HepG2 (cell line): Measurements from ENCODE around the gene PACS1. TPM values are rescaled to one million over a fixed set of nuclear protein-coding genes. Genes with fewer than 3 reads are reported as not detected.

Experiments
- CBX1 ChIP-seq: IDR thresholded peaks from one replicate; pipeline ENCODE4 v1.6.1; 2016; ENCODE audit warnings: antibody characterized with exemption, low read depth
- KMT2B ChIP-seq: IDR thresholded peaks from 2 replicates; pipeline ENCODE4 v1.6.1; 2016; ENCODE audit warnings: missing genetic modification reagents, missing compliant biosample characterization
- ZNF558 ChIP-seq: sonication (generic); formaldehyde crosslinking; IDR thresholded peaks from 2 replicates; pipeline ENCODE4 v1.9.0; 2022; ENCODE audit warnings: mild to moderate bottlenecking, missing genetic modification reagents, borderline replicate concordance
- polyA plus RNA-seq, 8 experiments: library from polyadenylated mRNA; depleted of rRNA in 3 of 8; stranded (reverse) in 7 of 8; unstranded in 1 of 8; fragments of >200 nt; fragmentation: Illumina TruSeq in 4 of 8; extraction: Trizol in 4 of 8; gene quantifications; 2 replicates each; pipeline versions ENCODE4 v1.2.1 to v1.2.3, GENCODE V29; 2011 to 2016; ENCODE audit warnings: low read depth in 4 of 8, missing spikeins in 1 of 8, mixed read lengths in 1 of 8; ENCODE audit not compliant: insufficient read depth in 1 of 8
- total RNA-seq, 5 experiments: library from RNA; depleted of rRNA; stranded (reverse); fragments of >200 nt; fragmentation: Illumina TruSeq; extraction: Trizol; gene quantifications; 2 replicates each; pipeline ENCODE4 v1.2.3, GENCODE V29; 2016; ENCODE audit warnings: low read depth in 1 of 5
- TF ChIP-seq, protein P1 (sequence below): sonication (generic); formaldehyde crosslinking; IDR thresholded peaks from 2 replicates; pipeline ENCODE4 v1.8.0; 2022; ENCODE audit warnings: mild to moderate bottlenecking, missing genetic modification reagents; ENCODE audit not compliant: insufficient replicate concordance
- TF ChIP-seq, protein P2 (sequence below): sonication (generic); formaldehyde crosslinking; conservative IDR thresholded peaks from 2 replicates; pipeline ENCODE4 v1.8.0; 2022; ENCODE audit warnings: low read depth, missing genetic modification reagents
- TF ChIP-seq, protein P3 (sequence below): sonication (generic); formaldehyde crosslinking; IDR thresholded peaks from 2 replicates; pipeline ENCODE4 v1.4.0; 2020; ENCODE audit warnings: mild to moderate bottlenecking, missing genetic modification reagents
- TF ChIP-seq, protein P4 (sequence below): sonication (generic); formaldehyde crosslinking; IDR thresholded peaks from 2 replicates; pipeline ENCODE4 v1.8.1; 2023; ENCODE audit warnings: missing genetic modification reagents, inconsistent platforms, borderline replicate concordance
- TF ChIP-seq, protein P5 (sequence below): sonication (generic); formaldehyde crosslinking; conservative IDR thresholded peaks from 2 replicates; pipeline ENCODE4 v1.8.0; 2022; ENCODE audit warnings: missing genetic modification reagents
- TF ChIP-seq, protein P6 (sequence below): sonication (generic); formaldehyde crosslinking; IDR thresholded peaks from 2 replicates; pipeline ENCODE4 v1.5.0; 2020; ENCODE audit warnings: mild to moderate bottlenecking, missing genetic modification reagents
- TF ChIP-seq, protein P7 (sequence below): sonication (generic); formaldehyde crosslinking; IDR thresholded peaks from 2 replicates; pipeline ENCODE4 v1.4.0; 2020; ENCODE audit warnings: mild to moderate bottlenecking, missing genetic modification reagents
- TF ChIP-seq, protein P8 (sequence below): fragments of 450-650 bp; IDR thresholded peaks from 2 replicates; pipeline ENCODE4 v1.6.1; 2016

PACS1 gene
- total and polyA plus RNA-seq, 2 of the 13 experiments (the other 11 are each of a cell fraction or from before 2014, with no cell fraction given), result 7.6 to 8.6 TPM

DNA sequence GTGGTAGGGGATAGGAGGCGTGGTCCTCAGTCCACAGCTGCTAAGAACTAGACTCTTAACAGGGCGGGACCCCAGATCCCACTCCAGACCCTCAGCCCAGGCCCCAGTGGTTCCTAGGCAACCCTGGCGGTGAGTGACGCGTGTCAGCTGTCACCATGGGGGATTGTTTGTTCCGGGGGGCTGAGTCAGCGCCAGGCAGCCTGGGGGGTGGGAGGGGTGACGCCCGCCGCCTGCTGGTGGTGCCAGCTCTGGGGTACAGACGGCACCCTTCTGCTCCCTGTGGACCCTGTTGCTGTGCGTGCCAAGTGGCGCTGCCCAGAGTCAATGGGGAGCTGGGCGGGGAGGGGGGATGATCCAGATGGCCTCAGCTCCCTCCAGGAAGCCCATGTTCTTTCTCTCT lies 210.4 kb downstream of the PACS1 start (continued):
- TF ChIP-seq, protein P1, sequence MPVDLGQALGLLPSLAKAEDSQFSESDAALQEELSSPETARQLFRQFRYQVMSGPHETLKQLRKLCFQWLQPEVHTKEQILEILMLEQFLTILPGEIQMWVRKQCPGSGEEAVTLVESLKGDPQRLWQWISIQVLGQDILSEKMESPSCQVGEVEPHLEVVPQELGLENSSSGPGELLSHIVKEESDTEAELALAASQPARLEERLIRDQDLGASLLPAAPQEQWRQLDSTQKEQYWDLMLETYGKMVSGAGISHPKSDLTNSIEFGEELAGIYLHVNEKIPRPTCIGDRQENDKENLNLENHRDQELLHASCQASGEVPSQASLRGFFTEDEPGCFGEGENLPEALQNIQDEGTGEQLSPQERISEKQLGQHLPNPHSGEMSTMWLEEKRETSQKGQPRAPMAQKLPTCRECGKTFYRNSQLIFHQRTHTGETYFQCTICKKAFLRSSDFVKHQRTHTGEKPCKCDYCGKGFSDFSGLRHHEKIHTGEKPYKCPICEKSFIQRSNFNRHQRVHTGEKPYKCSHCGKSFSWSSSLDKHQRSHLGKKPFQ (CRISPR knock-in tag), result no peak
- no peak for TF ChIP-seq CBX1
- TF ChIP-seq, protein P2, sequence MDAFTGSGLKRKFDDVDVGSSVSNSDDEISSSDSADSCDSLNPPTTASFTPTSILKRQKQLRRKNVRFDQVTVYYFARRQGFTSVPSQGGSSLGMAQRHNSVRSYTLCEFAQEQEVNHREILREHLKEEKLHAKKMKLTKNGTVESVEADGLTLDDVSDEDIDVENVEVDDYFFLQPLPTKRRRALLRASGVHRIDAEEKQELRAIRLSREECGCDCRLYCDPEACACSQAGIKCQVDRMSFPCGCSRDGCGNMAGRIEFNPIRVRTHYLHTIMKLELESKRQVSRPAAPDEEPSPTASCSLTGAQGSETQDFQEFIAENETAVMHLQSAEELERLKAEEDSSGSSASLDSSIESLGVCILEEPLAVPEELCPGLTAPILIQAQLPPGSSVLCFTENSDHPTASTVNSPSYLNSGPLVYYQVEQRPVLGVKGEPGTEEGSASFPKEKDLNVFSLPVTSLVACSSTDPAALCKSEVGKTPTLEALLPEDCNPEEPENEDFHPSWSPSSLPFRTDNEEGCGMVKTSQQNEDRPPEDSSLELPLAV (CRISPR knock-in tag), result no peak
- TF ChIP-seq, protein P3, sequence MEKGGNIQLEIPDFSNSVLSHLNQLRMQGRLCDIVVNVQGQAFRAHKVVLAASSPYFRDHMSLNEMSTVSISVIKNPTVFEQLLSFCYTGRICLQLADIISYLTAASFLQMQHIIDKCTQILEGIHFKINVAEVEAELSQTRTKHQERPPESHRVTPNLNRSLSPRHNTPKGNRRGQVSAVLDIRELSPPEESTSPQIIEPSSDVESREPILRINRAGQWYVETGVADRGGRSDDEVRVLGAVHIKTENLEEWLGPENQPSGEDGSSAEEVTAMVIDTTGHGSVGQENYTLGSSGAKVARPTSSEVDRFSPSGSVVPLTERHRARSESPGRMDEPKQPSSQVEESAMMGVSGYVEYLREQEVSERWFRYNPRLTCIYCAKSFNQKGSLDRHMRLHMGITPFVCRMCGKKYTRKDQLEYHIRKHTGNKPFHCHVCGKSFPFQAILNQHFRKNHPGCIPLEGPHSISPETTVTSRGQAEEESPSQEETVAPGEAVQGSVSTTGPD (CRISPR knock-in tag), result no peak
- TF ChIP-seq ZNF558 (CRISPR knock-in tag), result no peak
- TF ChIP-seq, protein P4, sequence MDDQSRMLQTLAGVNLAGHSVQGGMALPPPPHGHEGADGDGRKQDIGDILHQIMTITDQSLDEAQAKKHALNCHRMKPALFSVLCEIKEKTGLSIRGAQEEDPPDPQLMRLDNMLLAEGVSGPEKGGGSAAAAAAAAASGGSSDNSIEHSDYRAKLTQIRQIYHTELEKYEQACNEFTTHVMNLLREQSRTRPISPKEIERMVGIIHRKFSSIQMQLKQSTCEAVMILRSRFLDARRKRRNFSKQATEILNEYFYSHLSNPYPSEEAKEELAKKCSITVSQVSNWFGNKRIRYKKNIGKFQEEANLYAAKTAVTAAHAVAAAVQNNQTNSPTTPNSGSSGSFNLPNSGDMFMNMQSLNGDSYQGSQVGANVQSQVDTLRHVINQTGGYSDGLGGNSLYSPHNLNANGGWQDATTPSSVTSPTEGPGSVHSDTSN (CRISPR knock-in tag), result no peak
- TF ChIP-seq, protein P5, sequence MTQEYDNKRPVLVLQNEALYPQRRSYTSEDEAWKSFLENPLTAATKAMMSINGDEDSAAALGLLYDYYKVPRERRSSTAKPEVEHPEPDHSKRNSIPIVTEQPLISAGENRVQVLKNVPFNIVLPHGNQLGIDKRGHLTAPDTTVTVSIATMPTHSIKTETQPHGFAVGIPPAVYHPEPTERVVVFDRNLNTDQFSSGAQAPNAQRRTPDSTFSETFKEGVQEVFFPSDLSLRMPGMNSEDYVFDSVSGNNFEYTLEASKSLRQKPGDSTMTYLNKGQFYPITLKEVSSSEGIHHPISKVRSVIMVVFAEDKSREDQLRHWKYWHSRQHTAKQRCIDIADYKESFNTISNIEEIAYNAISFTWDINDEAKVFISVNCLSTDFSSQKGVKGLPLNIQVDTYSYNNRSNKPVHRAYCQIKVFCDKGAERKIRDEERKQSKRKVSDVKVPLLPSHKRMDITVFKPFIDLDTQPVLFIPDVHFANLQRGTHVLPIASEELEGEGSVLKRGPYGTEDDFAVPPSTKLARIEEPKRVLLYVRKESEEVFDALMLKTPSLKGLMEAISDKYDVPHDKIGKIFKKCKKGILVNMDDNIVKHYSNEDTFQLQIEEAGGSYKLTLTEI, result no peak
- no peak for TF ChIP-seq KMT2B (CRISPR knock-in tag)
- TF ChIP-seq, protein P6, sequence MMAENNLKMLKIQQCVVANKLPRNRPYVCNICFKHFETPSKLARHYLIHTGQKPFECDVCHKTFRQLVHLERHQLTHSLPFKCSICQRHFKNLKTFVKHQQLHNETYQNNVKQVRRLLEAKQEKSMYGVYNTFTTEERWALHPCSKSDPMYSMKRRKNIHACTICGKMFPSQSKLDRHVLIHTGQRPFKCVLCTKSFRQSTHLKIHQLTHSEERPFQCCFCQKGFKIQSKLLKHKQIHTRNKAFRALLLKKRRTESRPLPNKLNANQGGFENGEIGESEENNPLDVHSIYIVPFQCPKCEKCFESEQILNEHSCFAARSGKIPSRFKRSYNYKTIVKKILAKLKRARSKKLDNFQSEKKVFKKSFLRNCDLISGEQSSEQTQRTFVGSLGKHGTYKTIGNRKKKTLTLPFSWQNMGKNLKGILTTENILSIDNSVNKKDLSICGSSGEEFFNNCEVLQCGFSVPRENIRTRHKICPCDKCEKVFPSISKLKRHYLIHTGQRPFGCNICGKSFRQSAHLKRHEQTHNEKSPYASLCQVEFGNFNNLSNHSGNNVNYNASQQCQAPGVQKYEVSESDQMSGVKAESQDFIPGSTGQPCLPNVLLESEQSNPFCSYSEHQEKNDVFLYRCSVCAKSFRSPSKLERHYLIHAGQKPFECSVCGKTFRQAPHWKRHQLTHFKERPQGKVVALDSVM (CRISPR knock-in tag), result no peak
- TF ChIP-seq, protein P7, sequence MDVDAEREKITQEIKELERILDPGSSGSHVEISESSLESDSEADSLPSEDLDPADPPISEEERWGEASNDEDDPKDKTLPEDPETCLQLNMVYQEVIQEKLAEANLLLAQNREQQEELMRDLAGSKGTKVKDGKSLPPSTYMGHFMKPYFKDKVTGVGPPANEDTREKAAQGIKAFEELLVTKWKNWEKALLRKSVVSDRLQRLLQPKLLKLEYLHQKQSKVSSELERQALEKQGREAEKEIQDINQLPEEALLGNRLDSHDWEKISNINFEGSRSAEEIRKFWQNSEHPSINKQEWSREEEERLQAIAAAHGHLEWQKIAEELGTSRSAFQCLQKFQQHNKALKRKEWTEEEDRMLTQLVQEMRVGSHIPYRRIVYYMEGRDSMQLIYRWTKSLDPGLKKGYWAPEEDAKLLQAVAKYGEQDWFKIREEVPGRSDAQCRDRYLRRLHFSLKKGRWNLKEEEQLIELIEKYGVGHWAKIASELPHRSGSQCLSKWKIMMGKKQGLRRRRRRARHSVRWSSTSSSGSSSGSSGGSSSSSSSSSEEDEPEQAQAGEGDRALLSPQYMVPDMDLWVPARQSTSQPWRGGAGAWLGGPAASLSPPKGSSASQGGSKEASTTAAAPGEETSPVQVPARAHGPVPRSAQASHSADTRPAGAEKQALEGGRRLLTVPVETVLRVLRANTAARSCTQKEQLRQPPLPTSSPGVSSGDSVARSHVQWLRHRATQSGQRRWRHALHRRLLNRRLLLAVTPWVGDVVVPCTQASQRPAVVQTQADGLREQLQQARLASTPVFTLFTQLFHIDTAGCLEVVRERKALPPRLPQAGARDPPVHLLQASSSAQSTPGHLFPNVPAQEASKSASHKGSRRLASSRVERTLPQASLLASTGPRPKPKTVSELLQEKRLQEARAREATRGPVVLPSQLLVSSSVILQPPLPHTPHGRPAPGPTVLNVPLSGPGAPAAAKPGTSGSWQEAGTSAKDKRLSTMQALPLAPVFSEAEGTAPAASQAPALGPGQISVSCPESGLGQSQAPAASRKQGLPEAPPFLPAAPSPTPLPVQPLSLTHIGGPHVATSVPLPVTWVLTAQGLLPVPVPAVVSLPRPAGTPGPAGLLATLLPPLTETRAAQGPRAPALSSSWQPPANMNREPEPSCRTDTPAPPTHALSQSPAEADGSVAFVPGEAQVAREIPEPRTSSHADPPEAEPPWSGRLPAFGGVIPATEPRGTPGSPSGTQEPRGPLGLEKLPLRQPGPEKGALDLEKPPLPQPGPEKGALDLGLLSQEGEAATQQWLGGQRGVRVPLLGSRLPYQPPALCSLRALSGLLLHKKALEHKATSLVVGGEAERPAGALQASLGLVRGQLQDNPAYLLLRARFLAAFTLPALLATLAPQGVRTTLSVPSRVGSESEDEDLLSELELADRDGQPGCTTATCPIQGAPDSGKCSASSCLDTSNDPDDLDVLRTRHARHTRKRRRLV (CRISPR knock-in tag), result no peak
- TF ChIP-seq, protein P8, sequence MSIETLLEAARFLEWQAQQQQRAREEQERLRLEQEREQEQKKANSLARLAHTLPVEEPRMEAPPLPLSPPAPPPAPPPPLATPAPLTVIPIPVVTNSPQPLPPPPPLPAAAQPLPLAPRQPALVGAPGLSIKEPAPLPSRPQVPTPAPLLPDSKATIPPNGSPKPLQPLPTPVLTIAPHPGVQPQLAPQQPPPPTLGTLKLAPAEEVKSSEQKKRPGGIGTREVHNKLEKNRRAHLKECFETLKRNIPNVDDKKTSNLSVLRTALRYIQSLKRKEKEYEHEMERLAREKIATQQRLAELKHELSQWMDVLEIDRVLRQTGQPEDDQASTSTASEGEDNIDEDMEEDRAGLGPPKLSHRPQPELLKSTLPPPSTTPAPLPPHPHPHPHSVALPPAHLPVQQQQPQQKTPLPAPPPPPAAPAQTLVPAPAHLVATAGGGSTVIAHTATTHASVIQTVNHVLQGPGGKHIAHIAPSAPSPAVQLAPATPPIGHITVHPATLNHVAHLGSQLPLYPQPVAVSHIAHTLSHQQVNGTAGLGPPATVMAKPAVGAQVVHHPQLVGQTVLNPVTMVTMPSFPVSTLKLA, result no peak
